Fibroblast of the conjunctiva (primary cell): ENCODE results near the gene SEMG1.

ENCODE experiments used
- DNase-seq: peaks from one replicate; pipeline ENCODE4 v3.0.0-alpha.2; 2010; ENCODE audit warnings: low read depth

SEMG1 gene

DNA sequence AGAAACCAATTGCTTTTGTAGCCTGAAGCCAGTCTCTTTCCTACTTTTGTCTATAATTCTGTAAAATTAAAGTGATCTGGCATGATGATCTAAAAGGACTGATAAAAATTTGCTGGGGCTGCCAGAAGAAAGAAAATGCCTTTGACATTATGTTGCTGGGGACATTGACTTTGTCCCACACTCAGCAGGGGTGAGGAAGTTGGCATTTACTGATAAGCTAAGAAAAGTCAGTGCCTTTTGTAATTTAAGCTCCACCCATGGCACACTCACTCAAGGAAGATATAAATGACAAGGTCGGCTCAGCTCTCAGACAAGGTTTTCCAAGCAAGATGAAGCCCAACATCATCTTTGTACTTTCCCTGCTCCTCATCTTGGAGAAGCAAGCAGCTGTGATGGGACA is at the start of gene SEMG1:
TSS of gene SEMG1 (plus strand) at position 309 of the 400 bp plus-strand sequence. CDS start at position 330, 21 bp downstream.
- DNase-seq: no peak

DNA sequence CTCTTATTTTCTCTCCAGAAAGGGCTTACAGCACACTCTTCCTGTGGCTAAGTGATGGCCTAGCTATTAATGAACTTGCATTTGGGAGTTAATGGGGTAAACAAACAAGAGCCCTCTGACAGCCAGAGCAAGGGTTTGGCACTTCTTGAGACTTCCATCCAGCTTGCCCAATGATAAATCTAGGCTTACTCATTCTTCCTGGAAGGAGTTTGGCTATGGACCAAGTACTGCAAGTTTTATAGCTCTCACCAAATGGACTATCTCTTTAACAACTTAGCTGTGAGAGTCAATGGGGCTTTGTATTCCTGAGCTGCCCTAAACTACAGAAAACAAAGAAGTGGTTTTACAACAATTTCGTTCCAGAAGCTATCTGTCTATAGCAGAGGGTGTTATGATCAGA is 48.9 kb upstream of the SEMG1 start:
- peak; percentile 53 for DNase-seq

DNA sequence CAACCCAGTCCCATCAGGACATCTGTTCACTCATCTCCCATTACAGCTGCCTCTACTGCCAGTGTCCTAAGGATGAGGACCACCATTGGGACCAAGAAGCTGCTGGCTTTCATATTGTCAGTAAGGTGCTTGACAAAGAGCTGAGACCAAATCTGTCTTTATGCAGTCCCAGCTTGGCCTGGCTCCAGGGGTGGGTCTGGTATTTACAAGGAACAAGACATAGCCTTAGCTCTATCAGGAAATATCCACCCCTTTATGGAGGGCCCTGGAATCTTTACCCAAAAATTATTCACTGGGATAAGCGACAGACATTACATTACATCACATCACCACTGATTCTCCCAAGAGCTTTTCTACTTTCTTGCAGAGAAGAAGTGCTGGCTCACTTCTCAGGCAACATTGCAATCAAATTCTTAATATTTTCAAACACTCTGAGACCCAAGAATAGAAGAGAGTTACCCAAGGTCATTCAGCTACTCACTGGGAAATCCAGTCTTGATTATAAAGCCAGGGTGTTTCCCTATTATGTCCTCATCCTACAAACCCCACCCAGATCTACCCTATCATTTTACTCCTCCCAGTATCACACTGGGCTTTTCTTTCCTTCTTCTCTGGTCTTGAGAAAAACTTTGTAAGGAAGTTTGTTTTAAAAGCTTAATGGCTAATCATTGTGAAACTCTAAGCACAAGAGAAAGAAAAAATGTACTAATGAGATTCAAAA is 43.6 kb upstream of the SEMG1 start:
- DNase-seq: no peak

- no peak for DNase-seq
These were observed 41.9 kb upstream of the SEMG1 start for GRCh38 chr20:45164906-45165305.

GRCh38 chr20:45173522-45173921 is 33.3 kb upstream of the SEMG1 start:
- no peak for DNase-seq

DNA sequence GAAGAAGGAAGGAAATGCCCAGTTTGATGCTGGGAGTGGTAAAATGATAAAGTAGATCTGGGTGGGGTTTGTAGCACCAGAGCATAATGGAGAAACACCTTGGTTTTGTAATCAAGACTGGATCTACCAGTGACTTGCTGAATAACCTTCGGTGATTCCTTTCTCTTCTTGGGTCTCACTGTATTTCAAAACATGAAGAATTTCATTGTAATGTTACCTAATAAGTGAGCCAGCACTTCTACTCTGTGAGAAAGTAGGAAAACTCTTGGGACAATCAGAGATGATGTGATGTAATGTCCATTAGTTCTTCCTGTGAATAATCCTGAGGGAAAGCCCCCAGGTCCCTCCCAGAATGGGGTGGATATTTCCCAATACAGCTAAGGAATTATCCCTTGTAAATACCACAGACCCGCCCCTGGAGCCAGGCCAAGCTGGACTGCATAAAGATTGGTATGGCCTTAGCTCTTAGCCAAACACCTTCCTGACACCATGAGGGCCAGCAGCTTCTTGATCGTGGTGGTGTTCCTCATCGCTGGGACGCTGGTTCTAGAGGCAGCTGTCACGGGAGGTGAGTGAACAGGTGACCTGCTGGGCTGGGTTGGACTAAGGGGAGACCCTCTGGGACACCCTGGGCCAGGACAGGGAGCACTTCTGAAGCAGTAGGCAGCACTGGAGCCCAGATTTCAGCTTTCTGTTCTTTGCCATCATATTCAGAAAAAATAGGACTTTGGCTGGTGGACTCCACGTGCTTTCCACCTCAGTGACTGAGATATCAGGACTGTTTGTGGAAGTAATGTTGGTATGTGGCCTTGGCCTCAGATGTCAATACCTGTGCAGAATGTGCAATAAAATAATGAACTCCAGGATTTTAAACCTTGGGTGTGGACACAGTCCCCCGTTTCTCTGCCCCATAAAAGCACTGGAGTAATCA is 32.1 kb upstream of the SEMG1 start, which contains the start of gene PI3:
TSS of gene PI3 (plus strand) at position 469 of the 931 bp plus-strand sequence. CDS start at position 490, 21 bp downstream.
- DNase-seq: no peak

DNA sequence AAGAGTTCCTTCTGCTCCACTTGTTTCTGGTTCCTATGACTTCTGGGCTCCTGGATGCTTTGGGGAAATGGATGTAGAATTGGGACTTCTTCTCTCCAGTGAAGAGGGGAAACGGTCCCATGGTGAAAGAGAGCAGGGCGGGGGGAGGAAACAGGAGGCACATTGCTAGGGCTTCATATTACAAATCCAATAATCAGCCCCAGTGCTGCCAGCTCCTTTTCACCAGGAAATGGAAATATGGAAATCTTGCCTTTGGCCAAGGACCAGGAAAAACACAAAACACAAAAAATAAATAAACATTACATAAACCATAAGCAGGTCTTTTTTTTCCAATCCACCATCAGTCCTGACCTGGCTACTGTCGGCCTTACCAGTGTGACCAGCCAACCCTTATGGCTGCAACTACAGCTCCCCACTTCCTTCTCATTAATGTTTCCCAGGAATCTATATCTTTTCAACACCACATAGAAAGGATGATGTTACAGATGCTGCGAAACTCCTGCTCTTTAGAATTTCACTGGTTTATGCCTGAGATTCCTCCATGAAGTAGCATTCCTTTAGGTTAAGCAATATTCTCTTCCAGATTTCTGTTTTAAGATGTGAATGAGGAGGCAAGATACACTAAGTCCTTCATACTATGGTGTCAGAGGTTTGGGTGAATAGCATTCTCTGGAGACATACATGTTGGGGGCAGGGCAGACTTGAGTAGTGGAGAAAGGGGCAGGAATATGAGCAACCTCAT is 30.1 kb upstream of the SEMG1 start:
- DNase-seq: no peak

DNA sequence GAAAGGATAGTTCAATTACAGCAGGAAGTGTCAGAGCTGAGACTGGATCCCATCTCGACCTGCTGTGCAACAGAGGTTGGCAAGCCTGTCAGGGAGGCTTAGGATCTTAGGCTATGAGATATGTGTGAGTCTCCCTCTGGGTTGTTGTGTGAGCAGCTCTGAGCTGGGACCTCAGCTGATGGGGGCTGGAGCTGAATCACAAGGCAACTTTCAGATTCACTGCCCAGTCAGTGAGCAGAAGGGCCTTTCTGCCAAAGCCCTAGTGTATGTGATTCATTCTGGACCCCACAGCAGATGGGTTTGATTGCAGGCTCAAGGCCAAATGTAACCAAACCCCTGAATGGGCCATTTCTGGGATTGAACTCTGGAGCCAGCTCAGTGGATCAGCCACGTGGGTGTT is 27.7 kb upstream of the SEMG1 start:
- no peak for DNase-seq

- no peak for DNase-seq
These were observed 25.2 kb upstream of the SEMG1 start for GRCh38 chr20:45181639-45182038.

GRCh38 chr20:45183084-45183483 is 23.7 kb upstream of the SEMG1 start:
- no peak for DNase-seq

- DNase-seq: no peak
These were observed 19.1 kb upstream of the SEMG1 start for GRCh38 chr20:45187693-45188092.

- DNase-seq: no peak
These were observed 17.7 kb upstream of the SEMG1 start for GRCh38 chr20:45189067-45189609.

DNA sequence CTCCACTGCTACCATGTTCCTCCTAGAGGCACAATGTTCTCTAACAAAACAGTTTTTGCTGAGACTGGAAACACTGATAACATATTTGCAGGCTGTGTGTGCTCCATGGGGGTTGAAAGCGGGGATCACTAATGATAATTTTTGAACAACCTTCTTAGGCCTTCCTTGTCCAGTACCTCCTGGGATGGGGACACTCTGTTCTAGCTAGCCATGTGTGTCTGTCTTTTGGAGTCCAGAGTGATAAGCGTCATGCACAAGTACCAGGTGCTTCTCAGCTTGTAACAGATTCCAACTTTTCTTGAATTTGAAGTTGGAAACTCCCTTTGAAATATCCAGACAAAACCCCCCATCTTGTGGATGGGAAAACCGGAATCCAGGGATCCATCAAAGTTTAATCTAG is 17.0 kb upstream of the SEMG1 start:
- DNase-seq: no peak

- no peak for DNase-seq
These were observed 14.9 kb upstream of the SEMG1 start for GRCh38 chr20:45191926-45192325.

DNA sequence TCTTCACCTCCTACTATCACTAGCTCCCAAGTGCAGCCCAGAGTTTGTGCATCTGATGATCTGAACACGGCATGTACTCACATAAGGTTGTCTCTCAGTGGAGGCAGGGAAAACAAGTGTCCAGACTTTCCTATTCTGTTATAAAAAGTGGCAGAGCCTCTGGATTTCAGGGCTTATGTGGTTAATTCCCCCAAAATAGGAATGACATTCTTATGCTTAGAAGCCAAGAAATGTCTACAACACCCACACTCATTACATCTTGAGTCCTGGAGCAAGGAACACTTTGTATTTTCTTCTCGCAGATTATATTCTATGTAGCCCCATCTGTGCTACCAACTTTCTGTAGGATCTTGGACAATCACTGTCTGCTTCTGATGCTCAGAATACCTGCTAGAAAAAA is 13.5 kb upstream of the SEMG1 start:
- DNase-seq: no peak

DNA sequence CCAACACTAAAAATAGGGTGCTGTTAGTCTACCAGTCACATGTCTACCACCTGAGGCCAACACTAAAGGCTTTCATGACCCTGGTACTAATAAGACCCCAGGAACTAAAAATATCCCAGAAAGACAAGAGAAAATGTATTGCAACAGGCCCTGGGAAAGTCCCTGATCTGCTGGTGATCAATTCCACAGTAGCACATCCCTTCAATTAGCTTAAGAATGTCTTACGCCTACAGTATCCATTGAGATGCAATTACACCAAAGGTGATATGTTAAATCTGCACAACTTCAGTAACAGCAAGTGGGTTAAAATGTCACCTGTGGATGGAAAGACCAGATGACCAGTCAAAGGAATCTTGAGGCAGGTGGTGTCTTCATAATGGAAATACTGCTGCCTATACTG is 3.1 kb downstream of the SEMG1 start:
- no peak for DNase-seq

DNA sequence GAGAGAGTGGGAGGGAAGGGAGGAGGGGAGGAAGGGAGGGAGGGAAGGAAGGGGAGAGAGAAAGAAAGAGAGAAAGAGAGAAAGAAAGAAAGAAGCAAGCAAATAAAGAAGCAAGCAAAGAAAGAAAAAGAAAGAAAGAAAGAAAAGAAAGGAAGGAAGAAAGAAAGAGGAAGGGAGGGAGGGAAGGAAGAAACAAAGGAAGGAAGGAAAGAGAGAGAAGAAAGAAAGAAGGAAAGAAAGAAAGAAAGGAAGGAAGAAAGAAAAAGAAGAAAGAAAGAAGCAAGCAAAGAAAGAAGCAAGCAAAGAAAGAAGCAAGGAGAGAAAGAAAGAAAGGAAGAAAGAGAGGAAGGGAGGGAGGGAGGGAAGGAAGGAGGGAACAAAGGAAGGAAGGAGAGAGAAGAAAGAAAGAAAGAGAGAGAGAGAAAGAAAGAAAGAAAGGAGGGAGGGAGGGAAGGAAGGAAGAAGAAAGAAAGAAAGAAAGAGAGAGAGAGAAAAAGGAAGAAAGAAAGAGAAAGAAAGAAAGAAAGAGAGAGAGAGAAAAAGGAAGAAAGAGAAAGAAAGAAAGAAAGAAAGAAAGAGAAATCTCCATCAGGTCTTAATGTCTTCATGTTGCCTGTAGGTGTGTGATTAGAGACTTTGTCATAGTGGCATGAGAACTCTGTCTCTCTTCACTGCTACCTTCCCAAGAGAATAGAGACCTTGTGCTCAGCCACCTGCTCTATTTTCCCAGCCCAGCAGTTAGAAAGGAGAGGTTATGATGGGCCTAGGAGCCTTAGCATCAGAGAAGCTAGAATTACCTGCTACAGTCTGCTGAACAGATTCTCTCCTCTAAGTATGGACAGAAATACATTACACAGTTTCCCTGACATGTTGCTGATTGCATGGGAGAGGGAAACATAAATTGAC is 5.0 kb downstream of the SEMG1 start:
- DNase-seq: no peak

GRCh38 chr20:45212836-45213235 is 6.0 kb downstream of the SEMG1 start:
- DNase-seq: no peak

- no peak for DNase-seq
These were observed 11.3 kb downstream of the SEMG1 start for GRCh38 chr20:45218124-45218523.

GRCh38 chr20:45218636-45219035 is 11.8 kb downstream of the SEMG1 start:
- no peak for DNase-seq

GRCh38 chr20:45221076-45221475 is 14.2 kb downstream of the SEMG1 start, which contains the start of gene SEMG2:
Gene SEMG2, plus strand, starts transcription at chr20:45221373. Its CDS starts 17 bp downstream, at chr20:45221390.
- DNase-seq: no peak
